ENCODE results near the gene RSBN1.
"Not testable (repeated sequence)": the region's sequence is repeated elsewhere in the genome, so short reads cannot be mapped to it uniquely, and the experiment has no call there.

RSBN1 gene

DNA sequence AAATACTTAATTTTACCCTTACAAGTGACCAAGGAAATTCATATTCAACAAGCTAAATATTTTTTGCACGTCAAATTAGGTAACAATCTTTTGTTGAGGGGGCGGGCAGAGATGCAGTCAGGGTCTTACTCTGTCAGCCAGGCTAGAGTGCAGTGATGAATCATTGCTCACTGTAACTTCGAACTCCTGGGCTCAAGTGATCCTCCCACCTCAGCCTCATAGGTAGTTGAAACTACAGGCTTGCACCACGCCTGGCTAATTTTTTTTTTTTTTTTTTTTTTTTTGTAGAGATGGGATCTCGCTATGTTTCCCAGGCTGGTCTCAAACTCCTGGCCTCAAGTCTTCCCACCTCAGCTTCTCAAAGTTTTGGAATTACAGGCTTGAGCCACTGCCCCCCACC, 79.5 kb downstream of the RSBN1 start:
- DNase-seq = no peak

DNA sequence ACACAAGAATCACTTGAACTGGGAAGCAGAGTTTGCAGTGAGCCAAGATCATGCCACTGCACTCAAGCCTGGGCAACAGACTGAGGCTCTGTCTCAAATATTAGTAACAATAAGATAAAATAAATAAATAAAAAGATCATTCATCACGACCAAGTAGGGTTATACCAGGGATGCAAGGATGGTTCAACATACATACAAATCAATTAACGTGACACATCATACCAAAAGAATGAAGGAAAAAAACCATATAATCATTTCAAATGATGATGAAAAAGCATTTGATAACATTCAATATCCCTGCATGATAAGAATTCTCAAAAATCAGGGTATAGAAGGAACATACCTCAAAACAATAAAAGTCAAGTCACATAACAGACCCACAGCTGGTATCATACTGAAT, 91.3 kb downstream of the RSBN1 start:
- no peak for DNase-seq

DNA sequence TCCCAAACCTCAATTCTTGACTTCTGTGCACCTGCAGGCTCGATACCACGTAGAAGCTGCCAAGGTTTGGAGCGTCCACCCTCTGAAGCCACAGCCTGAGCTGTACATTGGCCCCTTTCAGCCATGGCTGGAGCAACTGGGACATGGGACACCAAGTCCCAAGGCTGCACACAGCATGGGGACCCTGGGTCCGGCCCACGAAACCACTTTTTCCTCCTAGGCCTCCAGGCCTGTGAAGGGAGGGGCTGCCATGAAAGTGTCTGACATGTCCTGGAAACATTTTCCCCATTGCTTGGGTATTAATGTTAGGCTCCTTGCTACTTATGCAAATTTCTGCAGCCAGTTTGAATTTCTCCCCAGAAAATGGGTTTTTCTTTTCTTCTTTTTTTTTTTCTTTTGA, 93.7 kb downstream of the RSBN1 start:
- not testable (repeated sequence) for DNase-seq

- not testable (repeated sequence) for DNase-seq
These were observed 94.8 kb downstream of the RSBN1 start for GRCh38 chr1:113717506-113717905.

DNA sequence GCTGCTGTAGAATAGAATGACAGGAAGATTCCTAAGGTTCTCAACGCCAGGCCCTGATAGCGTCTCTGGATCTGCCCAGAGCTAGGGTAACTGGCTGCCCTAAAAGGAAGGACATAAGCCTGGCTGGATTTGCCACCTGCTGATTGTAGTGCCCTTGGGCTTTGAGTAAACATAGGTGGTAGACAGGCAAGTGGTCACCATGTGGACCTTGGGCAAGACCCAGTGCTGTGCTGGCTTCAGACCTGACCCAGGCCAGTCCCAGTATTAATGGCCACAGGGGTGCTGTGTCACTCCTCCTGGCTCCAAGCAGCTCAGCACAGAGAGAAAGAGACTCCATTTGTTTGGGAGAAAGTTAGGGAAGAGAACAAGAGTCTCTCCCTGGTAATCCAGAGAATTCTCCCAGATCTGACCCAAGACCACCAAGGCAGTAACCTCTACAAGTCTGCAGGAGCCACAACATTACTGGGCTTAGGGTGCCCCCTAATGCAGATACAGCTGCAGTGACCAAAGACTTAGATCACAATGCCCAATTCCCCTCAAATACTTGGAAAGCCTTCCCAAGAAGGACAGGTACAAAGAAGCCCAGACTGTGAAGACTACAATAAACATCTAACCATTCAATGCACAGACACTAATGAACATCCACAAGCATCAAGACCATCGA, 97.5 kb downstream of the RSBN1 start:
- no peak for DNase-seq
